T-helper 22 cell (primary cell): ENCODE measurements around the gene ADCY4.

ENCODE experiments used
- DNase-seq: peaks from one replicate; pipeline ENCODE4 v3.0.0-alpha.2; 2020; ENCODE audit warnings: low read depth

The ADCY4 gene

DNA sequence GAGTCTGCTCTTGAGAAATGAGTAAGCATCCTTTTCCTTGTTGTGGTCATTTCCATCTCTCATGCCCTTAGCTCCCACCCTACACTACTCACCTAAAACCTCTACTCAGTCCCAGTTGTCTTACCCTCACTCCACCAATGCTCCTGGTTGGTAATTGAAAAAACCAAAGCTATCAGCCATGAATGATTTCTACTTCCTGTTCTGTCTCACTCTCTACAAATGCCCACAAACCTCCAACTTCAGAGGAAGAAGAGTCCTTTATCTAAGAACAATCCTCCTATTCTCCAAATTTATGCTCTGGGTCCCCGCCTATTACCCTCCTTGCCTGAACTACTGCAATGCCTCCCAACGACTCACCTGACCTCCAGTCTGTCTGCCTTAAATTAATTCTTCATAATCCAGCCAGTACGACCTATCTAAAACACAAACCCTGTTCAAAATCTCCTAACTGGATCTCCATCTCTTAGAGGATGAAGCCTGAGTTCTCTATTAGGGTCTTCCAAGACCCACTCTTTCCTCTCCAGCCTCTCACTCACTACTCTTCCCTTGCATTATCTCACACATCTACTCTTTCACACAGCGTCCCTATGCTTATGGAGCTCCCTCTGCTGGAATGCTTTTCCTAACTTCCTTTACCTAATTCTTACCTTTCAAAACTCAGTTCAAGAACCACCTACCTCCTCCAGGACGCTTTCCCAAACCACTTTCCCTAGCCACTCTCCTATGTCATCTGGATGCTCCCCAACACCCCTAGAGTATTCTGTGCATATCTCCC is 37.5 kb downstream of the ADCY4 start:
- no peak for DNase-seq

DNA sequence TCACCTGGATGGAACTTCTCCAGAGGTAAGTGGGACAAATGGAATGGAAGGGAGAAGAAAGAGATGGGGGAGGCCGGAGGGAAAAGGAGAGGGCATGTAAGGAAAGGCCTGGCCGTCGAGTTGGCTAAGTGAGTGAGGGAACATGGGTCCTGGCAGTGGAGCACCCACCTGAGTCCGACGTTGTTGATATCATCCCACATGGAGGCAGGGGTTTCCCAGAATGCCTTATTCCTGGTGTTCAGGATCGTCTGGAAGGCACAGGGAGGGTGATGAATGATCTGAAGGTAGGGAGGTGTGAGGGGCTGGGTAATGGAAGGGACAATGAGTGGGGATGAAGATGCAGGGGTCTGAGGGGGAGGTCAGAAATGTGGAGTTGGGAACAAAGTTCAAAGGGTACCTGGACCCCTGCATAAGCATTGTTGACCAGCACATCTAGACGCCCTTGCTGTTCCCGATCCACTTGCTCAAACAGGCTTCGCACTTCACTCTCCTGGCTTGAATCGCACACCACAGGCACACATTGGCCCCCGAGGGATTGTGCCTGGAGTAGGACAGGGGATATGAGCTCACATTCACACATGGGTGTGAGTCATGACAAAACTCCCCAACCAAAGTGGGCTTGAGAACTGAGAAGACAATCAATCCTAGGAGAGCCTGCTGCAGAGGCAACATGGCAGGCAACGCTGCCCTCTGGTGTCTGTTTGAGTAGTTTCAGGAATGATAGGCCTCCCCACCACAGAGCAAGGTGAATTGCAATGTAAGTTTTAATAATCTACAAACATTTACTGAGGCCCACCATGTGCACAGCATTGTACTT is 38.3 kb downstream of the ADCY4 start:
- DNase-seq, result peak; percentile 53

DNA sequence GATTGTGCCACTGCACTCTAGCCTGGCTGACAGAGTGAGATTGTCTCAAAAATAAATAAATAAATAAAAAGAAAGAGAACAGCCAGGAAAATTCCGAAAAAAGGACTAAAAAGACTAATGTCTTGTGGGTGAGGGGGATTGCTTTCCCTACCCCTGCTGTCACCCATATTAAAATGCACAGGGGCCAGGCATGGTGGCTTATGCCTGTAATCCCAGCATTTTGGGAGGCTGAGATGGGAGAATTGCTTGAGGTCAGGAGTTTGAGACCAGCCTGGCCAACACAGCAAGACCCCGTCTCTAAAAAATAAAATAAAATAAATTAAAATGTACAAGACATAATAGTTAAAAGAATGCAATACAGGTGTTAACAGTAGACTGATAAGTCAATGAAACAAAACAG is 41.3 kb downstream of the ADCY4 start:
- no peak for DNase-seq

GRCh38 chr14:24292118-24292807 is 42.6 kb downstream of the ADCY4 start:
- DNase-seq, result no peak

DNA sequence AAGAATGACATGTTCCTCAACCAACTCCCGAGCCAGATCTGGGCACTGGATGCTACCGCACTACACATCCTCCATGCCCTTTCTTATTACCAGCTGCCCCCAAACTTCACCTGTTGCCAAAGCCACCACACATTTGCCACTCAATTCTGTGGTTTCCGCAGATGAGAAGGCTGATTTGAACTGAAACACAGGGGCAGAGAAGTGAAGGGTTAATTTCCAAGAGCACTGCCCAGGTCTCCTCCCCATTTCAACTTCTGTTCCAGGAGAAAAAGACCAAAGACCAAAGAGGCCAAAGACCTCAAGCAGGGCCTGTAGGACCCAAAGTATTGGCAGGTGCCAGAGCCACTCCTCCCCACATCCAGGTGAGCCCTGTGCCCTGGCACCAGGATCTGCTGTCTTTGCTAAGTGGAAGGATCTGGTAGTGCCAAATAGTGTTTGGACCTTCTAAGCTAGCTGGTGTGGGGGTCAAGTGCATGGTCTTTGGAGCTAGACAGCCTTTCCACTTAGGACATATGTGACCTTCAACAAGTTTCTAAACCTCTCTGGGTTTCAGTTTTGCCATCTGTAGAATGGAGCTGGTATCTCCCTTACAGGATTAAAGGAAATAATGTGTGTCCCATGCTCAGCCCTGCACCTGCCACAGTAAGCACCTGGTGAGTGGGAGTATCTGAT is 43.3 kb downstream of the ADCY4 start:
- no peak for DNase-seq

GRCh38 chr14:24290746-24291145 is 44.1 kb downstream of the ADCY4 start:
- no peak for DNase-seq

DNA sequence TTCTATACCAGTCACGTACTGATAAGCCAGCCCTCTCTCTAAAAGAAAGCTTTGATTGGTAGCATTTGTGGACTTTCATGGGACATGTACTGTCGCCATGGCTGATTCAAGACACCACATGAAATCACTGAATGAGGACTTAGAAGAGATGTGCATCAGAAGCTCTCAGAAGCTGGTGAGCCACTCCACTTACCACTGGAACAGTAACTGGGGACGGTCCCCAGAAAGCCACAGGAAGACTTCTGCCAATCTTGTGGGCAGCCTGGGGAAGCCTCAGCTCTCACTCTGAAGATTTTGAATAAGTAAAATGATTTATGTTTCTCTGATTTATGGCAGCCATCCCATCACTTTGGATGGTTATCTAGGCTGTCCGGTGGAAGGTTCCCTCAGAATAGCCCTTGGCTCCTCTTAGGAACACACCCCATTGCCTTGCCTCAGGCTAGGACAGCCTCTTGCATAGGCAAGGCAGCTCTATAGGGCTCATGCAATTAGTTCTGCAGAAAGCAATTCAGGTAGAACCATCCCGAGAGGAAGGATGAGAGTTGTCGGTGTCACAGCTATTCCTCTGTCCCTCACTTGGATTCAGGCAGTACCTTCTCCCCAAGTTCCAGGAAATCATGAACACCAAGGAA is 45.1 kb downstream of the ADCY4 start:
- no peak for DNase-seq

DNA sequence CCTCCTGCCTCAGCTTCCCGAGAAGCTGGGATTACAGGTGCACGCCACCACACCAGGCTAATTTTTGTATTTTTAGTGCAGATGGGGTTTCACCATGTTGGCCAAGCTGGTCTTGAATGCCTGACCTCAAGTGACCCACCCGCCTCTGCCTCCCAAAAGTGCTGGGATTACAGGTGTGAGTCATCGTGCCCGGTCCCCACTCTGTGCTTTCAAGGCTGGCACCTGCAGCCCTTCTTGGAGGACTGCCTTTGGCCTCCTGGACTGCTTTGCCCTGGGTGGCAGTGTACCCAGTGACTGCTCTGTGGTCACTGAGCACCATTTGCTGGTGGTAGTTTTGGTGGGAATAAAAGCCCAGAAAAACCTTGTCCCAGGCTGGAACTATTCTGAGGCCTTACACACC is 47.9 kb downstream of the ADCY4 start:
- DNase-seq, result no peak

DNA sequence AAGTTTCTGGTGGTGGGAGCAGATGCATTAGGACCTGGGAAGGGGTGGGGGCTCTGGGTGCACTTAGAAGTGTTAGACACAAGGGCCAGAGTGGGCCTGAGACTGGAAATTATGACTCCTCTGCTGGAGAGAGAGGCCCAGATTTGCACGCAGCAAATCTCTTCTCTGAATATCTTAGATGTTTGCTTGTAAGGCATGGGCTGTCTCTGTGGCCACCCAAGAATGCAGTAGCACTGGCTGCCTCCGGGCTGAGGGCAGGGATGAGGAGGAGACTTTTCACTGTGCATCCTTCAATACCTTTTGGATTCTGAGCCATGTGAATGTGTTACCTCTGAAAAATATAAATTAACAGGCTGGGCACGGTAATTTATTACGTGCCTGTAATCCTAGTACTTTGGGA is 49.5 kb downstream of the ADCY4 start:
- DNase-seq, result no peak

- no peak for DNase-seq
Measured at GRCh38 chr14:24284501-24285035, 50.3 kb downstream of the ADCY4 start.

- DNase-seq, result no peak
Measured at GRCh38 chr14:24283796-24284460, 50.9 kb downstream of the ADCY4 start.

- DNase-seq, result no peak
Measured at GRCh38 chr14:24282736-24283135, 52.1 kb downstream of the ADCY4 start.

DNA sequence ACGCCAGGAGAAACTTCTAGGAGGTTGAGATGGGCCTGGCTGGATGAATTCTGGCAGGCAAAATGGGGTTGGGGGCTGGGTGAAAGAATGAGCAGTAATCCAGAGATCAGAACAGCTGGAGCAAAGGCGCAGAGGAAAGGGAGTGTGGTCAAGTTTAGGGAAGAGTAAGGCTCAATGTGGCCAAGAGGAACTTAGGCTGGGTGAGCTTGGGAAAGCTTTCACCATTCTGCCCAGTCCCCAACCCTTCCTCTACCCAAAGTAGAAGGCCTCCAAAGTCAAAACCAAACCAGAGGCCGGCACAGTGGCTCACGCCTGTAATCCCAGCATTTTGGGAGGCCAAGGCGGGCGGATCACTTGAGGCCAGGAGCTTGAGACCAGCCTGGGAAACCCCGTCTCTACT is 53.2 kb downstream of the ADCY4 start:
- DNase-seq, result no peak

DNA sequence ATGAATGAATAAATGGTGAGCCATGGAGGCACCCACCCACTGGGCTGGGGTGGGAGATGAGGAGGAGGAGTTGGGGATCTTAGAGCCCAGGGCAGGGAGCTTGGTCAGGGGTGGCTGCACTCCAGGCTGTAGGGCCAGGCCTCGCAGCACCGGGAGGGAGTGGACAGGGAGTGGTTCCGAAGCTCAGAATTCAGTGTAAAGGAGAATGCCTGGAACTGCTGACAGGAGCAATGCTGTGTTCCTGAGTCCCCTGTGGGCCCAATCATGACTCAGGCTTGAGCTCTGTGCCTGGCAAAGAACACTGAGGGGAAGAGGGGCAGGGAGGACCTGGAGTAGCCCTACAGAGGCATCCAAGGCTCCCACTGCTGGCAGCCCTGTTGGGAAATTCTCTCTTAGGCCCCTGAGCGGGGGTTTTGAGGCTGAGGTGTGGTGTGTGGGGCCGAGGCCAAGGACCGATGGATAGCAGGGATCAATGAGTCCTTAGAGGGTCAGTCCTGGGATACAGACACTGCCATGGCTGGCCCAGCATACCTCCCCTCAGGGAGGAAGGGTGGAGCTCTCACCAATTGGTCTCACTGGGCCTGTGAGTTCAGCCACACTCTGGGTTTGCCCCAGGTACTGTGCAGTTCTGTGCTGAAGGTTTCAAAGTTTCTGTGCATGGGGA is 53.9 kb downstream of the ADCY4 start:
- no peak for DNase-seq

- peak; percentile 41 for DNase-seq
Measured at GRCh38 chr14:24279301-24280186, 55.3 kb downstream of the ADCY4 start.

- DNase-seq, result no peak
Measured at GRCh38 chr14:24278424-24278823, 56.4 kb downstream of the ADCY4 start.

- DNase-seq, result no peak
Measured at GRCh38 chr14:24277606-24278321, 57.1 kb downstream of the ADCY4 start.

DNA sequence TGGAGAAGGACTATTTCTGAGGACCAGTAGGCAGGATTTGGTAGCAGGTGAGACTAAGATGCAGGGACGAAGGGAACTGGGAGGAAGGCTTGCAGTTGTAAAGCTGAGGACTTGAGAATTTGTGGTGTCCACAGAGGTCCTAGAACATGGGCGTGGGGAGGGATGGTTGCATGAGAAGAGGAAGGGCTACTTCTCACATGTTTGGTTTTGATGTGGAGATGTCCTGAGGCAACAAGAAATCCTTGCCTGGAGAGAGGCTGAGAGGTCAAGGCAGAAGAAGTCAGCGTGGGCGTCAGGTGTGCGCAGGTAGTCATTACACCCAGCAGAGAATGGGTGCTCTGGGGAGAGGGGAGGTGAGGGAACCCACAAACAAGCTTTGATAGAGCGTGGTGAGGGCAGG is 57.8 kb downstream of the ADCY4 start:
- no peak for DNase-seq

DNA sequence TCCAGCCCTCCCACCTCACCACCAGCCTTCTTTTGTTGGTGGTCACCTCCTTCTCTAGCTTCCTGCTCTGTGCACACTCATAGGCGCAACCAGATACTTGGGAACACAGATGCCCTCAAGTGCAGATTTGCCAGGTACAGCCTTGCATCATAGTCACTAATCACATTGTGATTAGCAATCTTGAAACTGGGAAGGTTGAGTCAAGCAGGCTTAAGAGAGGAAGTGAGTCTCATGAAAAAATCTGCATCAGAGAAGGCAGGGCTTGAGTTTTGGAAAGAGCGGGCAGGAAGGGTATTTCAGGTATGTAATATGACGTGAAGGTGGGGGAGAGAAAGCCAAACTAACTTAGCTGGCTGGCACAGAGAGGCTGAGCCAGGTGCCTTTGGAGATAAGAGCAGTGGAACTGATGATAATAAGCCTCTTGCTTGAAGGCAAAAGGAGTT is 60.7 kb downstream of the ADCY4 start:
- peak; percentile 14 for DNase-seq
